COR-L47 (cell line): ENCODE results near the gene CNTNAP2.
"Not testable (repeated sequence)": the region's sequence is repeated elsewhere in the genome, so short reads cannot be mapped to it uniquely, and the experiment has no call there.

Experiments
- DNase-seq: peaks from one replicate; lab custom pipeline; 2025; lab: John Stamatoyannopoulos, UW

The CNTNAP2 gene

DNA sequence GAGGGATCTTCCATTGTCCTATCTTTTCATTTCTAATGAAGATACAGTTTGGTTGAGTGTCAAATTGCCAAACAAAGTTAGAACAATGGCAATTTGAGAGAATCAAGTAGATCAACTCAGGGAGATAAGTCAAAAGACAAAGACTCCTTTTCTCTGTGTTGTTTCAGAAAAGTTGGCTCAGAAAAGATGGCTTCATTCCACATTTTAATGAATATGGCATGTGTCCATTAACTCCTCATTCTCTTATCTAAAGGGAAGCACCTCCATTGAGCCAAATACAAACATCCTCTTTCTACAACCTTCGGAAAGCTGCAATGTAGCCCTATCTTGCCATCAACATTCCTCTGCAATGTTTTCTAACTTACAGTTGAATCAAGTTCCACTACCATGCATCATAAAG lies 1535.0 kb downstream of the CNTNAP2 start:
- DNase-seq = no peak

DNA sequence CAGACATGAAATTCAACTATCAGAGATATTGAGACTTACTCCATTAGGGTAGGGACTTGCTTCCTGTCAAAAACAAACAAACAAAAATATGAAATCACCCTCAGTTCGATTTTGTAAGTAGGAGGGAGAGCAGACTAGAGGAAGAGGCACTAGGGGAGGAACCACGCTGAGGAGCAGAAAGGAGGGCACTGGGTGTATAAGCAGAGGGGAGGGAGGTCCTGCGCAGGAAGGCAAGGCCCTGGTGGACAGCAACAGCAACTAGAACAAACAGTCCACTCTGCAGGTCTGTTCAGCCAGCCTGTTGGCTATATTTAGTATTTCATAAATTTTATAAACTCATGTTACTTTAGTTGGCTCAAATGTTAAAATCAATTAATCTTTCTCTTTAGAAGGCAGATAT lies 1536.9 kb downstream of the CNTNAP2 start:
- DNase-seq = no peak

- no peak for DNase-seq
These were observed 1541.9 kb downstream of the CNTNAP2 start for GRCh38 chr7:147658392-147658967.

- no peak for DNase-seq
These were observed 1542.7 kb downstream of the CNTNAP2 start for GRCh38 chr7:147659036-147659995.

DNA sequence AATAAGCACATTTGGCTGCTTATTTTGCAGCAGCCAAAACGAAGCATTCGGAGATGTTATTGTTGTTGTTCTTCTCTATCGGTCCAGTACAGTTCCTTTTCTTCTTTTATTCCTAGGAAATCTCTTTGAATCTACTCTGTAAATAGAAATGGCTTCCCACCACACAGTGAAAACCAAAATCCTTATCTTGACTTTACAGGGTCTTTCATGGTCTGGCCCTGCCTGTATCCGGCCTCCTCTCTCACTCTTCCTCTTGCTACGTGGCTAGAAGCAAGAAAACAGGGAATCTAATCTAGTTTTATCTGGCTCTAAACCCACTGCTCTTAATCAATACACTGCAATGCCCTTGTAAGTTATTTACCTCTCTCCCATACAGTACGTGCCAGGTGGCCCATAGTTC lies 1547.9 kb downstream of the CNTNAP2 start:
- no peak for DNase-seq

GRCh38 chr7:147670759-147671158 lies 1554.2 kb downstream of the CNTNAP2 start:
- DNase-seq = no peak

GRCh38 chr7:147674705-147675104 lies 1558.1 kb downstream of the CNTNAP2 start:
- DNase-seq = no peak

- no peak for DNase-seq
These were observed 1562.3 kb downstream of the CNTNAP2 start for GRCh38 chr7:147678943-147679342.

GRCh38 chr7:147681530-147681929 lies 1564.9 kb downstream of the CNTNAP2 start:
- DNase-seq = no peak

DNA sequence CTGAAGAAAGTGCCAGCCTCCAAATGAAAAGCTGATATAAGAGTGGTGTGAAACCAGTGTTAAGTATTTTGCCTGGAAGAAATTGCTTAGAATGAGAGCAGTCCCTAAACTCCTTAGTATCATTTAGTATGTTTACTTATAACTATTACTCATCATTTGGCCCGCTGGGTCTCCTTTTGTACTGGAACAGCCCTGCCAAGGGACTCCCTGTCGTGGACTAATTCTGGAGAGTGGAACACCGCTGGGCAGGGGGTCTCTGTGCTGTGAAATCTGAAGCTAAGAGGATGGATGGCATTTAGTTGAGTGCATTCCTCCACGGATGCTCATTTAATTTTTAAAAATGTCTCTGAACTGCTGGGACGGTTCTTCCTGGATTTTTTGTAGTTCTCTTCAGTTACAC lies 1584.1 kb downstream of the CNTNAP2 start:
- peak; percentile 74 for DNase-seq

DNA sequence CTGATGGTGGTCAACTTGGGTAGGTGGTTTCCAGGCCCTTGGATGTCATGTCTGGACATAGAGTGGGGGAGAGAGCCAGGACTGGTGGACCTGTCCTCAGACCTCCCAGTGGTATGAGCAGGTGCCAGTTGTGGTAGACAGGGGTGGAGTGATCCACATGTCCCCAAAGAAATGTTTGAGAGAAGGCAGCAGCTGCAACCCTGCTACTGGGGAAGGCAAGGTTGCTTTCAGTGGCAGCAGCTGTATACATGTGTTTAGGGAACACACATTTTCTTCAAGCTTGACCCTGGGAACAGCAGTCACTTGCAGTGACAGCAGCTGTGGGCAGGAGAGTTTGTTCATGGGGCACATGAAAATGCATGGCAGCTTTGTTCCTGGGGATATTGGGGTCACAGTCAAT lies 1591.3 kb downstream of the CNTNAP2 start:
- DNase-seq = no peak

GRCh38 chr7:147708871-147709270 lies 1592.3 kb downstream of the CNTNAP2 start:
- DNase-seq = no peak

GRCh38 chr7:147711447-147711846 lies 1594.8 kb downstream of the CNTNAP2 start:
- no peak for DNase-seq

DNA sequence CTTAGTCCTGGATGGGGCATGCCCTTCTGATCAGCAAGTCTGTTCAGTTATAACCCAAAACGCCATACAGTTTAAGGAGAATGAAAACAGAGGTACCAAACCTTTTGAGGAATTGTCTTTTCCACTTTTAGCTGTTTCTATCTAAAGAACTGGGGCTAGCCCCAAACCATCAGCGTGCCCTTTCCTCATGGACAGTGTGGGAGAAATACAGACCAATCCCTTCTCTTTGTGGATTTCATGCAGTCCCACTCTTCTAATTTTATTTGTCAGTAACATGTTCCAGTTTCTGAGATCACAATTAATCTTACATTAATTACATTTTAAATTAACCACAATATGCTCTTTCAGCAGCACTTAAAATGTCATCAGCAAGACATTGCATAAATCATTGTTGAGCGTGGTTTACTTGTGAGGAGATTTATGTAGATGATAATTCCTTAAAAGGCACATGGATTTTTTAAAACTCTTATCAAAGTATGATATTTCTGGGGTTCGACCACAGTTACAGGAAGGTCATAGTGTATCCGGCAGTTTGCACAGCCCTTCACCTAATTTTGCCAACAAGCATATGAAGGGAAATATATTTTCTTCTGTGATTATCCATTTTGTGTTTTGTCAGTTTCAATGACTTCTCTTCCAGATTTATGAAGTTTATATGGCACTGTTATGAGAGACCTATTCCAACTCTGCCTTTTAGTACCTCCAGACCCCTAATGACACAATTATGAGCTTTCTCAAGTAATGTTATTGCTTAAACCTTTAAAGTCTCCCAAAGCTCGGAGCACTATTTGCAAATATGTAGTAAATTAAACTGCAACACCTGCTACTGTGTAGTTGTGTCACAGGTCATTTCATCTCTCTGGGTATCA lies 1605.6 kb downstream of the CNTNAP2 start:
- no peak for DNase-seq

DNA sequence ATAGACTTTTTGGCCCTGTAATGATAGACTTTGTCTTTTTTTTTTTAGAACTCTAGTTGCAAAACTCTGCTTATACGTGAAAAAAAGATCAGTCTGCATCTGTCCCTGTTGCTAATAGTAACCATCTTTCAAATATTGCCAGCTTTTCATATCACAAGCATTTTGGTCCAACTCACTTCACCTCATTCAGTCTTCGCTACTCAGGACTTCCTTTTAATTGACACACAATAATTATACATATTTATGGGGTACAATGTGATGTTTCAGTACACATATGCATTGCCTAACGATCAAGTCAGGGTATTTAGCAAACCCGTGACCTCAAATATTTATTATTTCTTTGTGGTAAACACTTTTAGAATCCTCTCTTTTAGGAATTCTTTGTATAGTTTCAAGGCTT lies 1606.9 kb downstream of the CNTNAP2 start:
- no peak for DNase-seq

- DNase-seq = no peak
These were observed 1614.7 kb downstream of the CNTNAP2 start for GRCh38 chr7:147731311-147731710.

DNA sequence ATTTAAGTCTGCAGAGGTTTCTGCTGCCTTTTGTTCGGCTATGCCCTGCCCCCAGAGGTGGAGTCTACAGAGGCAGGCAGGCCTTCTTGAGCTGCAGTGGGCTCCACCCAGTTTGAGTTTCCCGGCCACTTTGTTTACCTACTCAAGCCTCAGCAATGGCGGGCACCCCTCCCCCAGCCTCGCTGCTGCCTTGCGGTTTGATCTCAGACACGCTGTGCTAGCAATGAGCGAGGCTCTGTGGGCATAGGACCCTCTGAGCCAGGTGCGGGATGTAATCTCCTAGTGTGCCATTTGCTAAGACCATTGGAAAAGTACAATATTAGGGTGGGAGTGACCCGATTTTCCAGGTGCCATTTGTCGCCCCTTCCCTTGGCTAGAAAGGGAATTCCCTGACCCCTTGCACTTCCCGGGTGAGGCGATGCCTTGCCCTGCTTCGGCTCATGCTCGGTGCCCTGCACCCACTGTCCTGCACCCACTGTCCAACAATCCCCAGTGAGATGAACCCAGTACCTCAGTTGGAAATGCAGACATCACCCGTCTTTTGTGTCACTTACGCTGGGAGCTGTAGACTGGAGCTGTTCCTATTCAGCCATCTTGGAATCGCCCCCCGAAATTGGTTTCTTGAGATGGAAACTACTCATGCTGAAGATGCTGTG lies 1621.1 kb downstream of the CNTNAP2 start:
- DNase-seq = not testable (repeated sequence)

GRCh38 chr7:147742301-147742700 lies 1625.7 kb downstream of the CNTNAP2 start:
- no peak for DNase-seq

DNA sequence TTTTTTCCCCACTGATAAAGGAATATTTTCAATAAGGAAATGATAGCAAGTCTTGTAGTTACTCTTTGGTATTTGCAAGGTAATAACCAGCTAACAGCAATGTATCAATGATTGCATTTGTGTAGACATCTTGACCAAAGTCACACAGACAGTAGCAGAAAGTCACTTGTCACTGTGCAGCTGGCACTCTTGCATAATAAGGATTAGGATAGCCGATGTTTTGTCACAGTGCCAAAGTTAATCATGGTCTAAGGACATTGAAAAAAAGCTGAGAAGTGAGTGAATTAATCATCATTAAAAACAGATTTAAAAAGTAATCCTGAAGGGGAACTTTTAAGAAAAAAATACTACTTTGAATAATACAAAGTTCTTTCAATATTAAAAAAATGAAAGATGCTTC lies 1639.7 kb downstream of the CNTNAP2 start:
- DNase-seq = peak; percentile 53

- DNase-seq = no peak
These were observed 1642.8 kb downstream of the CNTNAP2 start for GRCh38 chr7:147759327-147759943.

- DNase-seq = no peak
These were observed 1648.7 kb downstream of the CNTNAP2 start for GRCh38 chr7:147765301-147765700.
